Tibial nerve (tissue), 4 donors: Measurements from ENCODE around the gene SMARCD2. TPM values are rescaled to one million over a fixed set of nuclear protein-coding genes. Genes with fewer than 3 reads are reported as not detected.

ENCODE experiments used
- DNase-seq, 2 donors: peaks; one replicate each; pipeline ENCODE4 v3.0.0-alpha.2; 2019; ENCODE audit warnings: low spot score in 2 of 2
- H3K27ac ChIP-seq, 4 donors: fragments of 200-600 bp; sonication (generic) in 3 of 4; one replicate each; pipeline ENCODE4 v1.5.1; 2017 to 2019; ENCODE audit warnings: mild to moderate bottlenecking in 1 of 4
- H3K27me3 ChIP-seq, 2 donors: fragments of 200-600 bp; sonication (generic) in 1 of 2; one replicate each; pipeline versions ENCODE4 v1.5.1 to v1.6.0; 2017 to 2019
- H3K36me3 ChIP-seq, 3 donors: fragments of 200-600 bp; sonication (generic); one replicate each; pipeline ENCODE4 v1.5.1; 2018 to 2019
- H3K4me1 ChIP-seq, 4 donors: fragments of 200-600 bp; sonication (generic) in 3 of 4; one replicate each; pipeline ENCODE4 v1.5.1; 2017 to 2019
- H3K4me3 ChIP-seq, 4 donors: fragments of 200-600 bp; sonication (generic) in 3 of 4; one replicate each; pipeline ENCODE4 v1.5.1; 2017 to 2019; ENCODE audit warnings: mild to moderate bottlenecking in 1 of 4, moderate library complexity in 1 of 4
- H3K9me3 ChIP-seq, 4 donors: fragments of 200-600 bp; sonication (generic) in 3 of 4; one replicate each; pipeline ENCODE4 v1.5.1; 2017 to 2019
- CTCF ChIP-seq, 5 experiments: fragments of 200-600 bp in 3 of 5; fragments of 450-650 bp in 2 of 5; sonication (generic) in 3 of 5; IDR thresholded peaks; one replicate each; pipeline ENCODE4 v1.5.1; 2016 to 2019; ENCODE audit warnings: antibody characterized with exemption in 5 of 5, mild to moderate bottlenecking in 3 of 5, moderate library complexity in 2 of 5
- EP300 ChIP-seq, 2 donors: sonication (generic); formaldehyde crosslinking; IDR thresholded peaks; one replicate each; pipeline ENCODE4 v1.6.1; 2017; ENCODE audit warnings: antibody characterized with exemption in 2 of 2, mild to moderate bottlenecking in 1 of 2
- POLR2A ChIP-seq, 2 donors: fragments of 450-650 bp; IDR thresholded peaks; one replicate each; pipeline ENCODE4 v1.6.1; 2017; ENCODE audit warnings: antibody characterized with exemption in 2 of 2, mild to moderate bottlenecking in 2 of 2, moderate library complexity in 2 of 2
- WGBS, 2 donors: methylation state at CpG; one replicate each; pipeline ENCODE4 v1.1.5; 2018; 5-methylcytosine and 5-hydroxymethylcytosine counted together
- total RNA-seq, 4 donors: library from RNA; depleted of rRNA; stranded (reverse); fragments of >200 nt; gene quantifications; one replicate each; pipeline ENCODE4 v1.1.0, GENCODE V29; 2016

SMARCD2 gene
- total RNA-seq, 4 donors from 2014 or later: 241 to 402 (median 302) TPM

GRCh38 chr17:63792055-63792729 is 50.3 kb downstream of the SMARCD2 start:
- H3K9me3 ChIP-seq: no peaks in the 10 kb centered on the region
- no peaks in the 10 kb centered on the region for H3K27me3 ChIP-seq
- H3K4me3 ChIP-seq: no peak overlapping the region
- WGBS, 2 donors: 86 to 87% methylated on average over 3 of the region's 3 CpGs
- H3K27ac ChIP-seq: no peak overlapping the region
- H3K36me3 ChIP-seq: peaks cover 3 to 99% (median 14%) of the 10 kb centered on the region in 3 donors
- no peak for TF ChIP-seq POLR2A (IDR thresholded peaks at IDR 0.05)
- no peak for TF ChIP-seq CTCF (IDR thresholded peaks at IDR 0.05)
- no peak for TF ChIP-seq EP300 (IDR thresholded peaks at IDR 0.05)
- no peak for DNase-seq
- peaks cover 0 to 3% (median 0%) of the 10 kb centered on the region in 4 donors for H3K4me1 ChIP-seq

- WGBS, 2 donors: 88 to 91% methylated on average over 6 of the region's 6 CpGs
- H3K27ac ChIP-seq: no peak overlapping the region
- no peaks in the 10 kb centered on the region for H3K27me3 ChIP-seq
- DNase-seq: no peak
- H3K4me1 ChIP-seq: peaks cover 0 to 11% (median 0%) of the 10 kb centered on the region in 4 donors
- TF ChIP-seq POLR2A (IDR thresholded peaks at IDR 0.05) (no peak), EP300 (IDR thresholded peaks at IDR 0.05) (no peak), CTCF (IDR thresholded peaks at IDR 0.05) (no peak)
- H3K36me3 ChIP-seq: peaks cover 6 to 85% (median 14%) of the 10 kb centered on the region in 3 donors
- no peak overlapping the region for H3K4me3 ChIP-seq
- H3K9me3 ChIP-seq: no peaks in the 10 kb centered on the region
These were observed 52.4 kb downstream of the SMARCD2 start for GRCh38 chr17:63790057-63790456.

- Histone ChIP-seq H3K36me3 (peaks cover 6 to 68% (median 9%) of the 10 kb centered on the region in 3 donors), H3K9me3 (no peaks in the 10 kb centered on the region), H3K4me1 (peaks cover 0 to 36% (median 1%) of the 10 kb centered on the region in 4 donors), H3K27me3 (no peaks in the 10 kb centered on the region), H3K4me3 (no peak overlapping the region), H3K27ac (no peak overlapping the region)
- no peak for TF ChIP-seq POLR2A (IDR thresholded peaks at IDR 0.05)
- no peak for TF ChIP-seq EP300 (IDR thresholded peaks at IDR 0.05)
- no peak for TF ChIP-seq CTCF (IDR thresholded peaks at IDR 0.05)
- WGBS, 2 donors: 95% methylated on average over 13 of the region's 13 CpGs
- no peak for DNase-seq
These were observed 55.3 kb downstream of the SMARCD2 start for GRCh38 chr17:63786971-63787711.

GRCh38 chr17:63786117-63786516 is 56.4 kb downstream of the SMARCD2 start:
- no peaks in the 10 kb centered on the region for H3K27me3 ChIP-seq
- H3K27ac ChIP-seq: no peak overlapping the region
- DNase-seq: no peak
- H3K9me3 ChIP-seq: no peaks in the 10 kb centered on the region
- no peak overlapping the region for H3K4me3 ChIP-seq
- H3K4me1 ChIP-seq: peaks cover 0 to 43% (median 2%) of the 10 kb centered on the region in 4 donors
- TF ChIP-seq POLR2A (IDR thresholded peaks at IDR 0.05) (no peak), CTCF (IDR thresholded peaks at IDR 0.05) (no peak), EP300 (IDR thresholded peaks at IDR 0.05) (no peak)
- WGBS, 2 donors: 100% methylated on average over 1 of the region's 1 CpG
- H3K36me3 ChIP-seq: peaks cover 6 to 67% (median 9%) of the 10 kb centered on the region in 3 donors

- H3K36me3 ChIP-seq: peaks cover 6 to 67% (median 9%) of the 10 kb centered on the region in 3 donors
These were observed 56.9 kb downstream of the SMARCD2 start for GRCh38 chr17:63785556-63785955.

More at GRCh38 chr17:63785556-63785955, 56.9 kb downstream of the SMARCD2 start:
- no peak for TF ChIP-seq POLR2A (IDR thresholded peaks at IDR 0.05)
- TF ChIP-seq EP300 (IDR thresholded peaks at IDR 0.05): no peak
- TF ChIP-seq CTCF (IDR thresholded peaks at IDR 0.05): no peak
- WGBS, 2 donors: 58 to 76% methylated on average over 1 of the region's 1 CpG
- DNase-seq: no peak
- H3K4me1 ChIP-seq: peaks cover 0 to 49% (median 2%) of the 10 kb centered on the region in 4 donors
- no peaks in the 10 kb centered on the region for H3K9me3 ChIP-seq
- H3K4me3 ChIP-seq: no peak overlapping the region
- no peak overlapping the region for H3K27ac ChIP-seq
- H3K27me3 ChIP-seq: no peaks in the 10 kb centered on the region
